Glutamatergic neuron (in vitro differentiated cells): Measurements from ENCODE around the gene NAA60. TPM values are rescaled to one million over a fixed set of nuclear protein-coding genes. Genes with fewer than 3 reads are reported as not detected.

Source experiments
- DNase-seq: peaks from one replicate; pipeline ENCODE4 v3.0.0; 2022
- H3K27ac Mint-ChIP-seq: one replicate; pipeline ENCODE4 v1.8.0; 2020; ENCODE audit warnings: mild to moderate bottlenecking, mixed read lengths, inconsistent platforms; ENCODE audit not compliant: unreplicated experiment
- H3K27me3 Mint-ChIP-seq: one replicate; pipeline ENCODE4 v1.8.0; 2020; ENCODE audit warnings: mild to moderate bottlenecking, moderate library complexity, mixed read lengths, inconsistent platforms; ENCODE audit not compliant: unreplicated experiment
- H3K36me3 Mint-ChIP-seq: one replicate; pipeline ENCODE4 v1.8.0; 2020; ENCODE audit warnings: mild to moderate bottlenecking, mixed read lengths, inconsistent platforms; ENCODE audit not compliant: unreplicated experiment
- H3K4me1 Mint-ChIP-seq: one replicate; pipeline ENCODE4 v1.8.0; 2020; ENCODE audit warnings: mild to moderate bottlenecking, low read depth, mixed read lengths, inconsistent platforms; ENCODE audit not compliant: unreplicated experiment
- H3K4me3 Mint-ChIP-seq: one replicate; pipeline ENCODE4 v1.8.0; 2020; ENCODE audit warnings: mild to moderate bottlenecking, mixed read lengths, inconsistent platforms; ENCODE audit not compliant: unreplicated experiment
- H3K9me3 Mint-ChIP-seq: one replicate; pipeline ENCODE4 v1.8.0; 2020; ENCODE audit warnings: mild to moderate bottlenecking, moderate library complexity, mixed read lengths, inconsistent platforms; ENCODE audit not compliant: unreplicated experiment
- CTCF ChIP-seq: fragments of 200-600 bp; sonication (generic); IDR thresholded peaks from one replicate; pipeline ENCODE4 v1.5.0; 2021; ENCODE audit not compliant: partially characterized antibody, unreplicated experiment
- total RNA-seq: library from RNA; stranded (reverse); fragmentation: NEBNext Ultra II Directional; extraction: Animal tissue kit (Norgen Biotek cat#: 25700); gene quantifications from one replicate; pipeline ENCODE4 v1.2.1, GENCODE V29; 2021; ENCODE audit not compliant: unreplicated experiment

NAA60 gene
- total RNA-seq, 1 donor from 2014 or later, result 69.9 TPM

DNA sequence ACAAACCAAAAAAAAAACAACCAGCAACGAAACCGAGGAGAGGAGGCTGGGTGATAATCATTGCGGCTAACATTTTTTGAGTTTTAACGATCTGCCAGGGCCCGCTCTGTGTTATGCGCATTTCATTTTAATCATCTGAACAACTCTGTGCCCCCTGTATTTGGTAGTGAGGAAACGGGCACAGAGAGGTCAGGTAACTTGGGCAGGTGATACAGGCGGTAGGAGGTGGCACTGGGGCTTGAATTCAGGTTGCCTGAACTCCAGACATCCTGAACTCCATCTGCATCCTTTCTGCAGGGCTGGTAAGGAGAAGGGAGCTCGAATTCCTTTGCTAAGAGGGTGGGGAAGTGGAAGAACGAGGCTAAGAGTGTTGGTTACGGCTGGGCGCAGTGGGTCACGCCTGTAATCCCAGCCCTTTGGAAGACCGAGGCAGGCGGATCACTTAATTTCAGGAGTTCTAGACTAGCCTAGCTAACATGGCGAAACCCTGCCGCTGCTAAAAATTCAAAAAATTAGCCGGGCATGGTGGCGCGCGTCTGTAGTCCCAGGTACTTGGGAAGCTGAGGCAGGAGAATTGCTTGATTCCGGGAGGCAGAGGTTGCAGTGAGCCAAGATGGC lies 58.4 kb downstream of the NAA60 start:
- H3K4me1 Mint-ChIP-seq, result peaks cover 3% of the 10 kb centered on the region
- peaks cover 2% of the 10 kb centered on the region for H3K9me3 Mint-ChIP-seq
- TF ChIP-seq CTCF, result no peak
- no peak for DNase-seq
- peaks cover 8% of the 10 kb centered on the region for H3K27me3 Mint-ChIP-seq
- H3K27ac Mint-ChIP-seq, result peak overlapping the region; percentile 82
- no peaks in the 10 kb centered on the region for H3K36me3 Mint-ChIP-seq
- peak overlapping the region; percentile 95 for H3K4me3 Mint-ChIP-seq

GRCh38 chr16:3503523-3503922 lies 60.0 kb downstream of the NAA60 start:
- DNase-seq, result no peak

DNA sequence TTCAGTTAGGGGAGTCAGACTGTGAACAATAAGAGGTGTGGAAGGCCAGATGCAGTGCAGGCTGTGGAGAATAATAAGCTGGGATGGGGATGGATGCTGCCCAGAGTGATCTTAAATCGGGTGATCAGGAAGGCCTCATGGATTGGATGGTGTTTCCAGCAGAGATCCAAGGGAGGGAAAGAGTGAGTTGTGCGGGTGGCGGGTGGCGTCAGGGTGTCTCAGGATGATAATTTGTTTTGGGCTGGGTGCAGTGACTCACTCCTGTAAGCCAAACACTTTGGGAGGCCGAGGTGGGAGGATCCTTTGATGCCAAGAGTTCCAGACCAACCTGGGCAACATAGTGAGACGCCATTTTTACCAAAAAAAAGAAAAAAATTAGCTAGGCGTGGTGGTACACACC lies 65.3 kb downstream of the NAA60 start:
- DNase-seq, result no peak

More at GRCh38 chr16:3503523-3503922, 60.0 kb downstream of the NAA60 start:
- H3K27ac Mint-ChIP-seq, result no peak overlapping the region
- H3K4me1 Mint-ChIP-seq, result peaks cover 3% of the 10 kb centered on the region
- peaks cover 9% of the 10 kb centered on the region for H3K27me3 Mint-ChIP-seq
- H3K36me3 Mint-ChIP-seq, result peaks cover 2% of the 10 kb centered on the region
- no peak for TF ChIP-seq CTCF
- no peak overlapping the region for H3K4me3 Mint-ChIP-seq
- peaks cover 2% of the 10 kb centered on the region for H3K9me3 Mint-ChIP-seq

DNA sequence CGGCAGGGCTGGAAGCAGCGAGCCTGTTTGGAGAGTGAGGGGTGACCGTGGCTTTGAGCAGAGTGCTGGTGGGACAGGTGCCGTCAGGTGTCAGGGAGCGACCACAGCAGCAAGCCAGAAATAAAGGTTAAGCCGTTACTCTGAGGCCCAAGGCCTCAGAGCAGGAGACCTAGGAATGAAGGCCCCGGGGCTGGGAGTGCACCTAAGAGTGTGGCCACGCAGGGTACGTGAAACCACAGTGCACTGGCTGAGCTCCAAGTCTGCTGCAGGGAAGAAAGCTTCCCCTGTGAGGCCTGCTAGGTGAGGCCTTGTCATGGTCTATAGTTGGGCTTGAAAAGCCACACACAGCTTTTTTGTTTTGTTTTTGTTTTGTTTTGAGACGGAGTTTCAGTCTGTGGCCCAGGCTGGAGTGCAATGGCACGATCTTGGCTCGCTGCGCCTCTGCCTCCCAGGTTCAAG lies 66.0 kb downstream of the NAA60 start:
- no peaks in the 10 kb centered on the region for H3K4me1 Mint-ChIP-seq
- H3K36me3 Mint-ChIP-seq, result peaks cover 13% of the 10 kb centered on the region
- no peak for TF ChIP-seq CTCF
- H3K4me3 Mint-ChIP-seq, result no peak overlapping the region
- no peaks in the 10 kb centered on the region for H3K9me3 Mint-ChIP-seq
- no peak for DNase-seq
- no peak overlapping the region for H3K27ac Mint-ChIP-seq
- H3K27me3 Mint-ChIP-seq, result peaks cover 2% of the 10 kb centered on the region

More for the DNA sequence above, 65.3 kb downstream of the NAA60 start:
- H3K4me3 Mint-ChIP-seq, result no peak overlapping the region
- no peak overlapping the region for H3K27ac Mint-ChIP-seq
- H3K4me1 Mint-ChIP-seq, result no peaks in the 10 kb centered on the region
- peaks cover 13% of the 10 kb centered on the region for H3K36me3 Mint-ChIP-seq
- no peak for TF ChIP-seq CTCF
- H3K27me3 Mint-ChIP-seq, result peaks cover 2% of the 10 kb centered on the region
- no peaks in the 10 kb centered on the region for H3K9me3 Mint-ChIP-seq

GRCh38 chr16:3510416-3510815 lies 66.9 kb downstream of the NAA60 start:
- Mint-ChIP-seq H3K27me3 (peaks cover 2% of the 10 kb centered on the region), H3K36me3 (peaks cover 13% of the 10 kb centered on the region), H3K4me3 (no peak overlapping the region), H3K27ac (no peak overlapping the region), H3K9me3 (no peaks in the 10 kb centered on the region), H3K4me1 (no peaks in the 10 kb centered on the region)
- DNase-seq, result no peak
- no peak for TF ChIP-seq CTCF
